Thymus (tissue), 11 donors: ENCODE data around the gene LXN. TPM values are rescaled to one million over a fixed set of nuclear protein-coding genes. Genes with fewer than 3 reads are reported as not detected.

Source experiments
- DNase-seq, 9 donors: peaks; one replicate each; pipeline ENCODE4 v3.0.0-alpha.2; 2013; ENCODE audit warnings: low spot score in 9 of 9, low read depth in 6 of 9, missing footprints in 1 of 9
- H3K27ac ChIP-seq, 2 donors: one replicate each; pipeline ENCODE4 v1.5.1; 2013; ENCODE audit warnings: control low read depth in 1 of 2, low read depth in 1 of 2, low read length in 1 of 2, mild to moderate bottlenecking in 1 of 2, moderate library complexity in 1 of 2
- H3K27me3 ChIP-seq, 2 donors: one replicate each; pipeline ENCODE4 v1.5.1; 2013; ENCODE audit warnings: low read length in 1 of 2; ENCODE audit not compliant: control insufficient read depth in 2 of 2, insufficient read depth in 1 of 2
- H3K36me3 ChIP-seq, 2 donors: one replicate each; pipeline ENCODE4 v1.5.1; 2013; ENCODE audit warnings: low read length in 1 of 2, mild to moderate bottlenecking in 1 of 2, moderate library complexity in 1 of 2; ENCODE audit not compliant: control insufficient read depth in 2 of 2, insufficient read depth in 2 of 2
- H3K4me1 ChIP-seq, 2 donors: one replicate each; pipeline ENCODE4 v1.5.1; 2013; ENCODE audit warnings: low read length in 2 of 2; ENCODE audit not compliant: control insufficient read depth in 2 of 2, insufficient read depth in 2 of 2
- H3K4me3 ChIP-seq, 2 donors: one replicate each; pipeline ENCODE4 v1.5.1; 2013; ENCODE audit warnings: low read length in 2 of 2, control low read depth in 1 of 2, mild to moderate bottlenecking in 1 of 2
- H3K9me3 ChIP-seq, 2 donors: one replicate each; pipeline ENCODE4 v1.5.1; 2013; ENCODE audit warnings: low read length in 1 of 2, mild to moderate bottlenecking in 1 of 2; ENCODE audit not compliant: control insufficient read depth in 2 of 2, insufficient read depth in 1 of 2
- WGBS: extraction: QIAGEN DNeasy Blood & Tissue Kit; methylation state at CpG from one replicate; pipeline ENCODE4 v1.1.7; 2013; 5-methylcytosine and 5-hydroxymethylcytosine counted together
- polyA plus RNA-seq: library from polyadenylated mRNA; stranded (reverse); fragments of 200-250 nt; gene quantifications from one replicate; pipeline ENCODE4 v1.2.3, GENCODE V29; 2013
- total RNA-seq: library from RNA; stranded (reverse); fragments of 120-200 nt; gene quantifications from one replicate; pipeline ENCODE4 v1.2.4, GENCODE V29; 2013
- donor health status: healthy.

The LXN gene
- total and polyA plus RNA-seq, 2 donors, result 16.5 to 21.9 TPM

DNA sequence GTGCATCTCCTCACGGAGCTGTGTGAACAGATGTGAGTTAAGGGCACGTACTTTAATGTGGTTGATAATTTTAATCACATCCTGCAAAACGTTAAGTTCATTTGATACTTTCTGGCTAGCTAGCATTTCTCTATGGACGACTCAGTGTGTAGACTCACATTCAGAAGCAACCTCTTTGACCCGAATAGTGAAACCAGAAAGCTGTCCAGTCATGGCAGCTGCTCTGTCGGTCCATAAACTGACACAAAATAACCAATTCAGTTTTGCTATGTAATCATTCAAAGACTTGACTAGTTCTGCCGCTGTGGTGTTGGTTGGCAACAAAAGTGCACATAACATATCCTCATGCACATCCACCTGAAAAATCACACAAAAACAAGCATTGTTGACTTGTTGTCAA lies 31.8 kb downstream of the LXN start:
- WGBS, result 93% methylated on average over 7 of the region's 7 CpGs
- Histone ChIP-seq H3K4me3 (no peak overlapping the region), H3K27ac (no peak overlapping the region), H3K9me3 (no peaks in the 10 kb centered on the region), H3K4me1 (peaks cover 0 to 3% of the 10 kb centered on the region in 2 donors), H3K36me3 (no peaks in the 10 kb centered on the region), H3K27me3 (no peaks in the 10 kb centered on the region)
- no peak for DNase-seq

DNA sequence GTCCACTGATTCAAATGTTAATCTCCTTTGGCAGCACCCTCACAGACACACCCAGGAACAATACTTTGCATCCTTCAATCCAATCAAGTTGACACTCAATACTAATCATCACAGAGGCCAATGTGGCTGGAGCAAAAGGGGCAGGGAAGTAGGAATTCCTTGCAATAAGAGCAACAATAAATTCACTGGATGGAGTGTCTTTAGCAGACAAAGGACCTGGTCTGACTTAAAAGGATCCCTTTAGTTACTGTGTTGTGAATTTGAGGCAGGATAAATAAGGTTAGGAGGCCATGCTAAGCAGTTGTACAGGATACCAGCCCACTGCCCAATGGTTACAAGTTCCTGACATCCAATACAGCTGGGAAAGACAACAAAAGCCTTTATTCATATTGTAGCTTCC lies 40.5 kb downstream of the LXN start:
- Histone ChIP-seq H3K9me3 (no peaks in the 10 kb centered on the region), H3K36me3 (no peaks in the 10 kb centered on the region), H3K27me3 (no peaks in the 10 kb centered on the region), H3K4me1 (no peaks in the 10 kb centered on the region), H3K4me3 (no peak overlapping the region), H3K27ac (no peak overlapping the region)
- no peak for DNase-seq

DNA sequence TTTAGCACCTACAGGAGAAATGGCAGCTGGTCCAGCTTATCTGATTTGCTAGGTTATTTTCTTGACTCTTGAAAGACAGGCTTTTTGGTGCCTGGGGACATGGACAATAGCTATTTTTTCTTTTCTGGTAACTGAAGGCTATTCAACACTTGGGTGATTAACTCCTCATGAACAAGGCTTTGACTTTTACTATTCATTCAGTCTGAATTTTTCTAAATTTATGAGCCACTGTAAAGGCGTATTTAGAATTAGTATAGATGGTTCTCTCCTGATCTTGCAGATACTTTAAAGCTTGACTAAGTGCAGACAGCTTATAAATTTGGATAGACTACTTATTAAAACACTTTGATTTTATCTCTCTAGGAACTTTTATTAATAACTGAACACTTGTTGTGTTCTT lies 46.6 kb downstream of the LXN start:
- H3K9me3 ChIP-seq, result peaks cover 1 to 7% of the 10 kb centered on the region in 2 donors
- no peak overlapping the region for H3K27ac ChIP-seq
- no peak for DNase-seq
- H3K4me1 ChIP-seq, result no peaks in the 10 kb centered on the region
- no peaks in the 10 kb centered on the region for H3K36me3 ChIP-seq
- WGBS, result 54% methylated on average over 1 of the region's 1 CpG
- H3K27me3 ChIP-seq, result no peaks in the 10 kb centered on the region
- no peak overlapping the region for H3K4me3 ChIP-seq

DNA sequence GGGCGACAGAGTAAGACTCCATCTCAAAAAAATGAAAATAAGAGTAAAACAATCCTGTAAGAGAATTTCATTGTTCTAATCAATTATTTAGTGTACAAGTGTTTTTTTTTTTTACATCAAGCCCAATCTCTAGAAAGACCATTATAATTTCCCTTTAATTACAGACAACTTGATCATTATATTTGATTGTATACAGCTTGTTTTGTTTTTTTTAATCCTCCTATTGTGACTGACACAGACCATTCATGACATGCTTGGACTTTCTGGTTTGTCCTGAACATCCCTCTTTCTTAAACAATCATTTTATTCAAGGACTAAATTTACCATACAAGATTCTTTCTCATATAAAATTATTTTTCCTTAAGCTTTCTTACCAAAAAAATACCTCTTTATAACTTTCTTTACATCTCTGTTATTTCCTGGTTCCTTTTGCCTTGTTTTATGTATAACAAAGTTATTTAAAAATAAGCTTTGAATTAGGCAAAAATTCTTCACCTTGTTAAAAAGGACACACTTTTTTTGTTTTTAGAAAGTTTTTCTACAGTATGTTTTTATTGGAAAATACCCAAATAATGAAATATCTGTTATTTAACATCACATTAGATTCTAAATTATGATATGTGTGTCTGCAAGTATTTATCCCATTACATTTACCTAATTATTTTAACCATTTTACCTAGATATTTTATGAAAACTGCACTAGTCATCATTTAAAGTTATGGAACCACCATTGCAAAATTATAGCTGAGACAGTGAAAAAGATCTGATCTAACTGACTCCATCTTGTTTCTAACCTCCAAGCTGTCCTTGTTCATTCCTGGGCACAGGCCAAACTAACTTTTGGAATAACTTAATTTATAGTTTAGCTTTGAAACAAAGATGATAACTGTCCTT lies 54.2 kb downstream of the LXN start:
- H3K27ac ChIP-seq, result no peak overlapping the region
- no peaks in the 10 kb centered on the region for H3K27me3 ChIP-seq
- H3K4me3 ChIP-seq, result no peak overlapping the region
- peaks cover 2 to 20% of the 10 kb centered on the region in 2 donors for H3K9me3 ChIP-seq
- WGBS, result 81% methylated on average over 1 of the region's 1 CpG
- H3K4me1 ChIP-seq, result no peaks in the 10 kb centered on the region
- no peaks in the 10 kb centered on the region for H3K36me3 ChIP-seq
- no peak for DNase-seq

Other genes starting within 250 kb of the LXN start
- gene MLF1, start 101.5 kb downstream of the LXN start, total RNA-seq, result 2.5 TPM
- 5.0 TPM for gene MLF1, start 101.5 kb downstream of the LXN start, polyA plus RNA-seq
- 40.0 TPM for gene GFM1, start 28.1 kb downstream of the LXN start, total RNA-seq
- gene GFM1, start 28.1 kb downstream of the LXN start, polyA plus RNA-seq, result 19.0 TPM
- 2.4 TPM for gene RARRES1, start 59.8 kb upstream of the LXN start, total RNA-seq
- 7.3 TPM for gene RARRES1, start 59.8 kb upstream of the LXN start, polyA plus RNA-seq
- 58.7 TPM for gene MFSD1, start 129.4 kb upstream of the LXN start, total RNA-seq
- 61.4 TPM for gene MFSD1, start 129.4 kb upstream of the LXN start, polyA plus RNA-seq